Uterus (tissue), 2 donors: Measurements from ENCODE around the gene ADGRD1.

Experiments used
- CTCF ChIP-seq, 4 experiments: fragments of 200-600 bp in 2 of 4; fragments of 450-650 bp in 2 of 4; sonication (generic) in 2 of 4; IDR thresholded peaks; one replicate each; pipeline ENCODE4 v1.5.1; 2016 to 2019; ENCODE audit warnings: antibody characterized with exemption in 4 of 4, mild to moderate bottlenecking in 2 of 4, moderate library complexity in 1 of 4
- POLR2A ChIP-seq, 2 donors: fragments of 450-650 bp; IDR thresholded peaks; one replicate each; pipeline ENCODE4 v1.6.1; 2016; ENCODE audit warnings: antibody characterized with exemption in 2 of 2, mild to moderate bottlenecking in 1 of 2, moderate library complexity in 1 of 2

- no peak for TF ChIP-seq CTCF (IDR thresholded peaks at IDR 0.05)
- no peak for TF ChIP-seq POLR2A (IDR thresholded peaks at IDR 0.05)
These were observed 13.9 kb downstream of the ADGRD1 start for GRCh38 chr12:130967636-130968035.
